WERI-Rb-1 (cell line): Measurements from ENCODE around the gene ZNF683.
"Not testable (repeated sequence)": the region's sequence is repeated elsewhere in the genome, so short reads cannot be mapped to it uniquely, and the experiment has no call there.

ENCODE experiments used
- DNase-seq: peaks from one replicate; pipeline ENCODE4 v3.0.0-alpha.2; 2020
- H3K27ac ChIP-seq: fragments of 250-450 bp; sonication (Bioruptor Pico); 2 replicates; pipeline ENCODE4 v1.5.1; 2020; ENCODE audit warnings: mild to moderate bottlenecking, moderate library complexity
- H3K27me3 ChIP-seq: fragments of 250-450 bp; sonication (Bioruptor Pico); 2 replicates; pipeline ENCODE4 v1.5.1; 2021; ENCODE audit warnings: mild to moderate bottlenecking, low read depth, moderate library complexity; ENCODE audit not compliant: insufficient read depth, severe bottlenecking
- H3K36me3 ChIP-seq: fragments of 250-450 bp; sonication (Bioruptor Pico); 2 replicates; pipeline ENCODE4 v1.5.1; 2020; ENCODE audit warnings: mild to moderate bottlenecking, moderate library complexity
- H3K4me3 ChIP-seq: 2 replicates; pipeline ENCODE4 v1.5.1; 2011; ENCODE audit warnings: low read depth, mild to moderate bottlenecking, control low read depth, low read length
- H3K9me3 ChIP-seq: fragments of 250-450 bp; sonication (Bioruptor Pico); 2 replicates; pipeline ENCODE4 v1.5.1; 2021; ENCODE audit warnings: mild to moderate bottlenecking, moderate library complexity; ENCODE audit not compliant: severe bottlenecking
- CTCF ChIP-seq: IDR thresholded peaks from 2 replicates; pipeline ENCODE4 v1.5.1; 2011; ENCODE audit warnings: low read depth, mild to moderate bottlenecking, control low read depth, inconsistent platforms, low read length

The ZNF683 gene

DNA sequence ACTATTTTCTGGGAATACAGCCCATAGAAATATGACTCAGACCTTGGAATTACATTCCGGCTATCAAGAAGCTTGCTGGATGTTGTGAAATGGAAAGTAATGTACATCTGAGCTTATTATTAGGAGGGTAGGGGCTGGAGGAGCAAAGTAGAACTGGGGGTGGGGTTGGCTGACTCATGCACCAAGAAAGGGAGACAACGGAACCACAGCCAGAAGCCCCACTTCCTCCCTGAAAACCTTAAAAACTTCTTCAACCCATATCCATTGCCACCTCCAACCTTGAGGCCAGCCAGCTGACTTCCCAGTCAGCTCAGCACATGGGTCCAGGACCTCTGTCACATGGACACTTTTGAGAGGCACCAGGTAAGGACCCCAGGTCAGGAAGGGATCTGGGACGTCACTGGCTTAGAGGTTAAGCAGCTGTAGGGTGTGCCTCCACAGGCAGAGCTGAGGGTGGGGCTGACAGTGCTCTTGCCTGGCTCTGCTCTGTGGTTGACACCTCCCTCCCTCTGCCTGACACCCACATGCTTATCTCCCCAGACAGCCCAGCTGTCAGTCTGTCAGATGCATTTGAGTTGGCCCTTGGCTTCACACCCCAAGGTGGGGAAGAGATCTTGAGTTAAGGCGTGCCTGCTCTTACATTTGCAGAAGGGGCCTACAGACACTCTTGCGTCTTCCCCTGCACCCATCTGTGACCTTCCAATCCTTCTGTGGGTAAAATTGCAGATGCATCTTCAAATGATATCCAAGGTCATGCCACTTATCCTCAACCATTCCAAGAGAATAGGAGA, 5.7 kb upstream of the ZNF683 start:
- Histone ChIP-seq H3K27ac (no peak overlapping the region), H3K9me3 (no peaks in the 10 kb centered on the region), H3K4me3 (no peak overlapping the region), H3K27me3 (no peaks in the 10 kb centered on the region), H3K36me3 (no peaks in the 10 kb centered on the region)
- no peak for TF ChIP-seq CTCF
- DNase-seq = peak; percentile 51

GRCh38 chr1:26376050-26376449, 3.5 kb upstream of the ZNF683 start:
- DNase-seq = no peak
- H3K27ac ChIP-seq = no peak overlapping the region
- no peak for TF ChIP-seq CTCF
- H3K4me3 ChIP-seq = no peak overlapping the region
- no peaks in the 10 kb centered on the region for H3K27me3 ChIP-seq
- H3K9me3 ChIP-seq = peaks cover 3% of the 10 kb centered on the region
- H3K36me3 ChIP-seq = no peaks in the 10 kb centered on the region

GRCh38 chr1:26375081-26375480, 2.5 kb upstream of the ZNF683 start:
- H3K27me3 ChIP-seq = no peaks in the 10 kb centered on the region
- H3K9me3 ChIP-seq = peaks cover 3% of the 10 kb centered on the region

GRCh38 chr1:26374361-26374760, 1.8 kb upstream of the ZNF683 start:
- not testable (repeated sequence) for H3K27me3 ChIP-seq, H3K36me3 ChIP-seq, H3K9me3 ChIP-seq, H3K27ac ChIP-seq, DNase-seq, H3K4me3 ChIP-seq

More at GRCh38 chr1:26375081-26375480, 2.5 kb upstream of the ZNF683 start:
- H3K27ac ChIP-seq = no peak overlapping the region
- TF ChIP-seq CTCF = no peak
- H3K4me3 ChIP-seq = no peak overlapping the region
- no peaks in the 10 kb centered on the region for H3K36me3 ChIP-seq
- no peak for DNase-seq

GRCh38 chr1:26373789-26374188, 1.2 kb upstream of the ZNF683 start:
- DNase-seq = no peak
- Histone ChIP-seq H3K4me3 (no peak overlapping the region), H3K27ac (no peak overlapping the region), H3K9me3 (peaks cover 3% of the 10 kb centered on the region), H3K27me3 (no peaks in the 10 kb centered on the region), H3K36me3 (no peaks in the 10 kb centered on the region)
- TF ChIP-seq CTCF = no peak

DNA sequence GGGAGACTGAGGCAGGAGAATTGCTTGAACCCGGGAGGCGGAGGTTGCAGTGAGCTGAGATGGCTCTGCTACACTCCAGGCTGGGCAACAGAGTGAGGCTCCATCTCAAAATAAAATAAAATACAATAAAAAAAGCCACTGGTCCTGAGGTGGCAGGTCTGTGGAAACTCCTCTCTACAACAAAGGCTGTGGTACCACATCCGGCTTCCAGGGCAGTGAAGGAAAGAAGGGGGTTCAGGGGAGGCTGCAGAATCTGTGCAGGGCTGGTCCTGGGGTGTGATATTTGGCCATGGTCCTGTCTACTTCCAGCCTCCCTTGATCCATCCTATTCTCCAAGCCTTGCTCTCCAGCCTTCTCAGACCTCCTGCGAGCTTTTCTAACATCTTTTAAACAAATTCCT, 731 bp upstream of the ZNF683 start:
- TF ChIP-seq CTCF = no peak
- H3K27me3 ChIP-seq = no peaks in the 10 kb centered on the region

More for the DNA sequence above, 731 bp upstream of the ZNF683 start:
- Histone ChIP-seq H3K27ac (no peak overlapping the region), H3K9me3 (peaks cover 3% of the 10 kb centered on the region), H3K36me3 (no peaks in the 10 kb centered on the region), H3K4me3 (no peak overlapping the region)
- no peak for DNase-seq
